ENCODE measurements around the gene CEBPG. TPM values are rescaled to one million over a fixed set of nuclear protein-coding genes. Genes with fewer than 3 reads are reported as not detected.

CEBPG gene
- total and polyA plus RNA-seq, 8 donors: 4.7 to 40.9 (median 18.0) TPM

GRCh38 chr19:33426621-33427361 lies 53.3 kb downstream of the CEBPG start:
- 77 to 87% (median 83%) methylated on average over 22 to 24 of the region's 24 CpGs for WGBS, 5 donors
- no peak overlapping the region for H3K4me3 ChIP-seq
- intact Hi-C loops (cut with DNase I; ENCODE audit: low total_unique reads): loop anchor here (5.0 kb wide), 1 partner anchor 346 kb away; no protein-coding TSS in a partner anchor
- H3K4me1 ChIP-seq: no peaks in the 10 kb centered on the region
- H3K9me3 ChIP-seq: no peaks in the 10 kb centered on the region
- no peak overlapping the region for H3K27ac ChIP-seq
- H3K27me3 ChIP-seq: no peaks in the 10 kb centered on the region
- H3K36me3 ChIP-seq: peaks cover 0 to 7% (median 2%) of the 10 kb centered on the region in 4 donors
- no peak for DNase-seq
- TF ChIP-seq POLR2AphosphoS5 (IDR thresholded peaks at IDR 0.05) (no peak), CTCF (IDR thresholded peaks at IDR 0.05) (no peak), POLR2A (IDR thresholded peaks at IDR 0.05) (no peak), EP300 (IDR thresholded peaks at IDR 0.05) (no peak)

GRCh38 chr19:33427801-33428626 lies 54.5 kb downstream of the CEBPG start:
- TF ChIP-seq POLR2A (IDR thresholded peaks at IDR 0.05) (no peak), POLR2AphosphoS5 (IDR thresholded peaks at IDR 0.05) (no peak), EP300 (IDR thresholded peaks at IDR 0.05) (no peak), CTCF (IDR thresholded peaks at IDR 0.05) (no peak)
- H3K9me3 ChIP-seq: no peaks in the 10 kb centered on the region
- intact Hi-C loops (cut with DNase I; ENCODE audit: low total_unique reads): loop anchor here (5.0 kb wide), 1 partner anchor 344 kb away; no protein-coding TSS in a partner anchor
- DNase-seq: no peak
- H3K27me3 ChIP-seq: no peaks in the 10 kb centered on the region
- peaks cover 0 to 7% (median 2%) of the 10 kb centered on the region in 4 donors for H3K36me3 ChIP-seq
- WGBS, 5 donors: 86 to 91% (median 90%) methylated on average over 20 to 22 of the region's 22 CpGs
- H3K4me1 ChIP-seq: no peaks in the 10 kb centered on the region
- no peak overlapping the region for H3K27ac ChIP-seq
- no peak overlapping the region for H3K4me3 ChIP-seq

- no peaks in the 10 kb centered on the region for H3K27me3 ChIP-seq
- intact Hi-C loops (cut with DNase I; ENCODE audit: low total_unique reads): loop anchor here (5.0 kb wide), 1 partner anchor 344 kb away; no protein-coding TSS in a partner anchor
- WGBS, 5 donors: 89 to 94% (median 93%) methylated on average over 5 of the region's 5 CpGs
- no peak for DNase-seq
- TF ChIP-seq CTCF (IDR thresholded peaks at IDR 0.05) (no peak), POLR2AphosphoS5 (IDR thresholded peaks at IDR 0.05) (no peak), POLR2A (IDR thresholded peaks at IDR 0.05) (no peak), EP300 (IDR thresholded peaks at IDR 0.05) (no peak)
- no peak overlapping the region for H3K27ac ChIP-seq
- H3K4me3 ChIP-seq: no peak overlapping the region
- H3K9me3 ChIP-seq: no peaks in the 10 kb centered on the region
- no peaks in the 10 kb centered on the region for H3K4me1 ChIP-seq
- peaks cover 0 to 7% (median 2%) of the 10 kb centered on the region in 4 donors for H3K36me3 ChIP-seq
These were observed 55.2 kb downstream of the CEBPG start for GRCh38 chr19:33428627-33429125.

All from stomach (tissue), 9 donors.